ENCODE results near the gene PCDHGA1.
"Not testable (repeated sequence)": the region's sequence is repeated elsewhere in the genome, so short reads cannot be mapped to it uniquely, and the experiment has no call there.

- TF ChIP-seq CTBP1 (IDR thresholded peaks at IDR 0.05; ENCODE audit: borderline replicate concordance); FOXM1 (IDR thresholded peaks at IDR 0.05; ENCODE audit: borderline replicate concordance); HDGF (IDR thresholded peaks at IDR 0.05; ENCODE audit: borderline replicate concordance); ARNT (IDR thresholded peaks at IDR 0.05); ZNF384 (IDR thresholded peaks at IDR 0.05); LEF1 (IDR thresholded peaks at IDR 0.05; ENCODE audit: borderline replicate concordance): not testable (repeated sequence)
These were observed 2.3 kb downstream of the PCDHGA1 start for GRCh38 chr5:141332571-141332970.

Data from HEK293T (cell line).